Measurements from ENCODE around the gene AIFM3. TPM values are rescaled to one million over a fixed set of nuclear protein-coding genes. Genes with fewer than 3 reads are reported as not detected.

The AIFM3 gene
- total and polyA plus RNA-seq, 2 donors (not counting 1 experiment from before 2014, with no cell fraction given), result 3.0 to 6.0 TPM

GRCh38 chr22:20992456-20993303 is 25.6 kb downstream of the AIFM3 start:
- Mint-ChIP-seq H3K4me3 (no peak overlapping the region), H3K27ac (no peak overlapping the region), H3K4me1 (no peaks in the 10 kb centered on the region), H3K27me3 (no peaks in the 10 kb centered on the region), H3K9me3 (ENCODE audit: insufficient read depth) (no peaks in the 10 kb centered on the region)
- intact Hi-C loops (cut with micrococcal nuclease), result no loop called here
- H3K27ac ChIP-seq (ENCODE audit: low read length in 2 of 2), result no peak overlapping the region
- no peaks in the 10 kb centered on the region for H3K27me3 ChIP-seq (replicated peaks in 1 of 4; ENCODE audit: control extremely low read depth in 1 of 4, control insufficient read depth in 3 of 4, insufficient read depth in 4 of 4, low read length in 3 of 4)
- no peak overlapping the region for H3K4me3 ChIP-seq (ENCODE audit: control extremely low read depth in 1 of 5, extremely low read depth in 1 of 5, insufficient read depth in 1 of 5, low read depth in 2 of 5, low read length in 4 of 5)
- H4K20me1 ChIP-seq (ENCODE audit: control insufficient read depth, insufficient read depth, low read length, poor library complexity, severe bottlenecking), result no peaks in the 10 kb centered on the region
- POLR2A ChIA-PET, result no interaction called here
- no peaks in the 10 kb centered on the region for H3K4me1 ChIP-seq (ENCODE audit: control insufficient read depth in 2 of 2, insufficient read depth in 2 of 2, low read length in 2 of 2)
- CTCF ChIA-PET, result no interaction called here
- no peak overlapping the region for H3K9ac ChIP-seq (ENCODE audit: low read length)
- ATAC-seq (ENCODE audit: low read depth), result no peak
- H3K9me3 ChIP-seq (ENCODE audit: control extremely low read depth in 1 of 3, control insufficient read depth in 2 of 3, insufficient read depth in 1 of 3, low read length in 2 of 3), result no peaks in the 10 kb centered on the region
- H3K36me3 ChIP-seq (replicated peaks in 1 of 2; ENCODE audit: control extremely low read depth in 1 of 2, control insufficient read depth in 1 of 2, extremely low read depth in 1 of 2, insufficient read depth in 2 of 2, low read length in 1 of 2), result peaks cover 0 to 22% of the 10 kb centered on the region in 2 experiments
- no peak overlapping the region for H3K4me2 ChIP-seq (replicated peaks; ENCODE audit: low read depth, low read length, poor library complexity, severe bottlenecking)
- no peaks in the 10 kb centered on the region for H3K79me2 ChIP-seq (ENCODE audit: control insufficient read depth, insufficient read depth, low read length)
- no peak overlapping the region for H2AFZ ChIP-seq (ENCODE audit: insufficient read depth, low read depth, low read length, poor library complexity, severe bottlenecking)
- DNase-seq, result no peak
- TF ChIP-seq CTCF (IDR thresholded peaks at IDR 0.05) (no peak), EZH2 (IDR thresholded peaks at IDR 0.05; ENCODE audit: borderline replicate concordance, insufficient read depth, low read depth, low read length, poor library complexity, severe bottlenecking) (no peak)
- WGBS (ENCODE audit: insufficient coverage), result 91% methylated on average over 20 of the region's 21 CpGs
